Measurements from ENCODE around the gene C12orf50. TPM values are rescaled to one million over a fixed set of nuclear protein-coding genes. Genes with fewer than 3 reads are reported as not detected.

Gene C12orf50
- total RNA-seq, 6 experiments from 2014 or later, result not detected

DNA sequence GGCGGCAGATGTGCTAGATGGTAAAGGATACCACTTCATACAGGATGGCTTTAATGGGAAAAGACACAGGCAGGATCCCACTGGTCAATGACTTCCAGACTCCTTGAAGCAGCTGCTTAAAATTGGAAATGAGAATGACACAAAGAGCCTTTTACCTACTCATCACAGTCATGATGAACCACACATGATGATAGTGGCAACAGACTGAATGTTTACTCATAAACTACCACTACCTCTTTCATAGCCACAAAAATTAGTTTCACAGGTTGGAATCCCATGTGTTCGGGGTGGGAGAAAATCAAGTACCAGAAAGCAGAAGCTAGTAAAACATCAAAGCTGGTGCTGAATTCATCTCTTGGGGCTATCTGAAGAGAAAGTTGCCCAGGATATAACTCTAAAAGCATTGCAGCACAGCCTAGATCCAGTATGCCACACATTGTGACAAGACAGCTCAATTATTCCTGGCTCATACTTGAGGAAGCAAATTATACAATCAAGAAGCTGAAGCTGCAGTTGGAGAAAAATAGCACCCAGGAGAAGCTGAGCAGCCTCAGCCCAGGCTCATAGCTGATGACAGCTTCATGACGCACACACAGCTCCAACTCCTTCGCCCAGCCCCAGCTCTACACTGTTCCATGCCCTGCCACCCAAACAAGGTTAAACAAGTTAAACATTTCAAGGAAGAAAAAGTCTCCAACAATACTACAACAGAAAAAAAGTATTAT, 29.0 kb upstream of the C12orf50 start:
- no peaks in the 10 kb centered on the region for H3K9me3 Mint-ChIP-seq
- H3K4me1 Mint-ChIP-seq (ENCODE audit: low read depth), result peaks cover 38% of the 10 kb centered on the region
- H3K27me3 Mint-ChIP-seq (ENCODE audit: insufficient read depth), result no peaks in the 10 kb centered on the region
- no peak overlapping the region for H3K4me3 Mint-ChIP-seq
- peaks cover 29% of the 10 kb centered on the region for H3K36me3 Mint-ChIP-seq (ENCODE audit: low read depth)
- TF ChIP-seq, protein P1, sequence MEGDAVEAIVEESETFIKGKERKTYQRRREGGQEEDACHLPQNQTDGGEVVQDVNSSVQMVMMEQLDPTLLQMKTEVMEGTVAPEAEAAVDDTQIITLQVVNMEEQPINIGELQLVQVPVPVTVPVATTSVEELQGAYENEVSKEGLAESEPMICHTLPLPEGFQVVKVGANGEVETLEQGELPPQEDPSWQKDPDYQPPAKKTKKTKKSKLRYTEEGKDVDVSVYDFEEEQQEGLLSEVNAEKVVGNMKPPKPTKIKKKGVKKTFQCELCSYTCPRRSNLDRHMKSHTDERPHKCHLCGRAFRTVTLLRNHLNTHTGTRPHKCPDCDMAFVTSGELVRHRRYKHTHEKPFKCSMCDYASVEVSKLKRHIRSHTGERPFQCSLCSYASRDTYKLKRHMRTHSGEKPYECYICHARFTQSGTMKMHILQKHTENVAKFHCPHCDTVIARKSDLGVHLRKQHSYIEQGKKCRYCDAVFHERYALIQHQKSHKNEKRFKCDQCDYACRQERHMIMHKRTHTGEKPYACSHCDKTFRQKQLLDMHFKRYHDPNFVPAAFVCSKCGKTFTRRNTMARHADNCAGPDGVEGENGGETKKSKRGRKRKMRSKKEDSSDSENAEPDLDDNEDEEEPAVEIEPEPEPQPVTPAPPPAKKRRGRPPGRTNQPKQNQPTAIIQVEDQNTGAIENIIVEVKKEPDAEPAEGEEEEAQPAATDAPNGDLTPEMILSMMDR (IDR thresholded peaks at IDR 0.05), result no peak
- no peak for DNase-seq
- peak overlapping the region; percentile 19; the same call in 1 of the 2 replicates for H3K27ac Mint-ChIP-seq

DNA sequence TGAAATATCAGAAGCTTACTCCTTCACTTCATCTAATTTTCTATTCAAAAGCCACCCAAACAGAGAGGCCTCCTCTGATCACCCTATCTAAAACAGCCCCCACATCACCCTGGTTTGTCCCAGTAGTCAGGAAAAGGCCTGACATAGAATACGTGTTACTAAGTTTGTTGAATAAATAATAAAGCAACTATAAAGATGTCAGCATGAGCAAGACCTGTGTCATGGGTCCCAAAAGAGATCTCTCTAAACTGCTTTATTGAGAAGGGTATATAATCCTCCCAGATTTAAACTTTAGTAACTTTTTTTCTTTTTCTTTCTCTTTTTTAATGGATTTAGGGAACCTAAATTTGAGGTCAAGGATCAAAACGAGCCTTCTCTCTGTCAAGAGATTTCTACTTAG, 27.4 kb upstream of the C12orf50 start:
- TF ChIP-seq, protein P1 (IDR thresholded peaks at IDR 0.05), result no peak
- H3K27ac Mint-ChIP-seq, result no peak overlapping the region
- no peaks in the 10 kb centered on the region for H3K27me3 Mint-ChIP-seq (ENCODE audit: insufficient read depth)
- no peak for DNase-seq
- peaks cover 30% of the 10 kb centered on the region for H3K4me1 Mint-ChIP-seq (ENCODE audit: low read depth)
- H3K9me3 Mint-ChIP-seq, result no peaks in the 10 kb centered on the region
- H3K4me3 Mint-ChIP-seq, result no peak overlapping the region
- H3K36me3 Mint-ChIP-seq (ENCODE audit: low read depth), result peaks cover 18% of the 10 kb centered on the region

DNA sequence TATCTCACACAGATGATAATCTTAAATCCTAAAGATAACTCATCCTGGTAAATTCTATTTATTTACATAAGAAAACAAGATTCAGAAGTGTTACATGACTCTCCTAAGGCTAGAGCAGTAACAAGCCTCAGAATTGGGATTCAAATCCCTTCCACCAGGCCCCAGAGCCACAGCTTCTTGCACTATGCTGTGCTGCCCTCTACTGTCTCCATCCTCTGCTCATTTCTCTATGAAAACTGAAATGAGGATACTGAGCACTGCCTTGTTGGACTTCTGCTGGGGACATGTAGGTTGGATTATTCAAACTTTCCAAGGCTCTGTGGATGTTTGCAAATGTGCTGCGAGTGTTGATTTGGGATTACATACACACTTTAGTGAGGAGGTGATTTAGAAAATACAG, 23.5 kb upstream of the C12orf50 start:
- Mint-ChIP-seq H3K27ac (no peak overlapping the region), H3K9me3 (no peaks in the 10 kb centered on the region), H3K4me1 (ENCODE audit: low read depth) (peaks cover 17% of the 10 kb centered on the region), H3K36me3 (ENCODE audit: low read depth) (peaks cover 12% of the 10 kb centered on the region), H3K27me3 (ENCODE audit: insufficient read depth) (no peaks in the 10 kb centered on the region), H3K4me3 (no peak overlapping the region)
- TF ChIP-seq, protein P1 (IDR thresholded peaks at IDR 0.05), result peak; percentile 72
- DNase-seq, result peak; percentile 39

DNA sequence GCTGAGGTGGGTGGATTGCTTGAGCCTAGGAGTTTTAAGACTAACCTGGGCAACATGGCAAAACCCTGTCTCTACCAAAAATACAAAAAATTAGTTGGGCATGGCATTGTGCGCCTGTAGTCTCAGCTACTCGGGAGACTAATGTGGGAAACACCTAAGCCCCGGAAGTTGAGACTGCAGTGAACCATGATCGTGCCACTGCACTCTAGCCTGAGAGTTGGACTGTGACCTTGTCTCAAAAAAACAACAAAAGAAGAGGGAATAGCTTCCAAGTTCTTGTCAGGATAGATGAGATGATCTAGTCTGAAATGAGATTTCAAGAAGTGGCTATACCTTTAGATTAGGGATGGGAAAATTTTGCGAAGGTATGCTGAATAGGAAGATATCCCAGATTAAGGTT, 14.8 kb upstream of the C12orf50 start:
- no peak for DNase-seq
- Mint-ChIP-seq H3K36me3 (ENCODE audit: low read depth) (peaks cover 40% of the 10 kb centered on the region), H3K27ac (no peak overlapping the region)

DNA sequence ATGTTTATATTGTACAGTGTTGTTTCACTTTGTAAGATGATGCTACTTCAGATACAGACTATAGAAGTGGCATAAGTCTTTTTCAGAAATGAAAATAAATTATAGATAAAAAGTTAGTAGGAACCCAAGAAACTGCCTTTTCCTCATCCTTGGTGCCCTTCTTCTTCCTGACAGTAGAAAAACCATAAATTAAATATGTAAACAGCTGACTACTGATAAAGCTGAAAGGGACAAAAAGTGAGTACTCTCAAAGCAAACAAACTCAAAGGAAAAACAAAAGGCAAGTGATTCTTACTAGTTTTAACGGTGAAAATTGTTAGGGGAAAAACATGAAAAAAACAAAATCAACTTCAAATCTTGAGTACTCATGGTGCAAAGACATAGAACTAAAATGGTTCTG, 8.6 kb upstream of the C12orf50 start:
- TF ChIP-seq, protein P1 (IDR thresholded peaks at IDR 0.05), result no peak
- peaks cover 3% of the 10 kb centered on the region; the same call in 1 of the 2 replicates for H3K27me3 Mint-ChIP-seq (ENCODE audit: insufficient read depth)
- H3K9me3 Mint-ChIP-seq, result no peaks in the 10 kb centered on the region
- DNase-seq, result no peak
- no peaks in the 10 kb centered on the region for H3K36me3 Mint-ChIP-seq (ENCODE audit: low read depth)
- H3K4me3 Mint-ChIP-seq, result no peak overlapping the region
- H3K4me1 Mint-ChIP-seq (ENCODE audit: low read depth), result peaks cover 51% of the 10 kb centered on the region
- H3K27ac Mint-ChIP-seq, result no peak overlapping the region

More for the DNA sequence above, 14.8 kb upstream of the C12orf50 start:
- Mint-ChIP-seq H3K9me3 (no peaks in the 10 kb centered on the region), H3K4me3 (no peak overlapping the region), H3K27me3 (ENCODE audit: insufficient read depth) (no peaks in the 10 kb centered on the region; the same call in 1 of the 2 replicates), H3K4me1 (ENCODE audit: low read depth) (peaks cover 27% of the 10 kb centered on the region)
- TF ChIP-seq, protein P1 (IDR thresholded peaks at IDR 0.05), result no peak
